H1 (cell line): ENCODE measurements around the gene TMC4. TPM values are rescaled to one million over a fixed set of nuclear protein-coding genes. Genes with fewer than 3 reads are reported as not detected.
A peak's percentile ranks its signal among the peaks of the same experiment; 100 is the strongest.

ENCODE experiments used
- CTCF ChIA-PET: fragments of 300-600 bp; sonication (Branson Sonifier 250); formaldehyde crosslinking; loops from one replicate; lab custom pipeline; 2021; ENCODE audit not compliant: partially characterized antibody; lab: Charles Lee
- POLR2A ChIA-PET: fragments of 300-600 bp; sonication (Branson Sonifier 250); formaldehyde crosslinking; loops from one replicate; lab custom pipeline; 2021; ENCODE audit warnings: inconsistent platforms; ENCODE audit not compliant: partially characterized antibody; lab: Charles Lee
- DNase-seq, 2 experiments: peaks; one replicate each; pipeline versions ENCODE4 v3.0.0 to v3.0.0-alpha.2; 2010 to 2022; ENCODE audit warnings: low spot score in 2 of 2, low read depth in 1 of 2, mixed read lengths in 1 of 2
- FAIRE-seq: peaks from 2 replicates; lab custom pipeline; 2011; peaks lifted over from hg19 to GRCh38; lab: Jason Lieb, UNC
- H2AFZ ChIP-seq: 2 replicates; pipeline ENCODE4 v1.8.1; 2012; ENCODE audit warnings: low read length, inconsistent platforms
- H2AK5ac ChIP-seq: 2 replicates; pipeline ENCODE4 v1.6.1; 2013; ENCODE audit warnings: low read depth, low read length
- H2BK120ac ChIP-seq: replicated peaks from 2 replicates; pipeline ENCODE3; 2013; ENCODE audit warnings: low read depth, low read length, inconsistent platforms
- H2BK12ac ChIP-seq: 2 replicates; pipeline ENCODE4 v1.6.1; 2013; ENCODE audit warnings: low read depth, low read length
- H2BK15ac ChIP-seq: 2 replicates; pipeline ENCODE4 v1.6.1; 2013; ENCODE audit warnings: low read length
- H2BK20ac ChIP-seq: 2 replicates; pipeline ENCODE4 v1.6.1; 2013; ENCODE audit warnings: low read length
- H2BK5ac ChIP-seq: 2 replicates; pipeline ENCODE4 v1.6.1; 2013; ENCODE audit warnings: low read depth, low read length
- H3K14ac ChIP-seq: 2 replicates; pipeline ENCODE4 v1.6.1; 2013; ENCODE audit warnings: inconsistent platforms; ENCODE audit not compliant: insufficient read length
- H3K18ac ChIP-seq: 2 replicates; pipeline ENCODE4 v1.6.1; 2013; ENCODE audit warnings: low read length; ENCODE audit errors: extremely low read depth
- H3K23ac ChIP-seq: 2 replicates; pipeline ENCODE4 v1.6.1; 2013; ENCODE audit warnings: inconsistent platforms; ENCODE audit not compliant: insufficient read length
- H3K23me2 ChIP-seq: 2 replicates; pipeline ENCODE4 v1.6.1; 2013; ENCODE audit warnings: low read depth, low read length
- H3K27ac ChIP-seq: 2 replicates; pipeline ENCODE4 v1.6.1; 2011; ENCODE audit warnings: low read depth, low read length, inconsistent platforms
- H3K27me3 ChIP-seq, 4 experiments: replicated peaks in 1 of 4; 1 replicate in 1 of 4; 2 replicates in 3 of 4; pipeline versions ENCODE4 v1.6.1 to v1.8.1; 2011 to 2013; ENCODE audit warnings: low read length in 3 of 4, mild to moderate bottlenecking in 3 of 4, inconsistent platforms in 2 of 4, mixed read lengths in 2 of 4, moderate library complexity in 1 of 4; ENCODE audit not compliant: control insufficient read depth in 3 of 4, insufficient read depth in 3 of 4; ENCODE audit errors: extremely low read depth in 1 of 4
- H3K36me3 ChIP-seq, 4 experiments: 2 replicates each; pipeline versions ENCODE4 v1.6.1 to v1.8.1; 2011 to 2013; ENCODE audit warnings: mild to moderate bottlenecking in 4 of 4, low read length in 3 of 4, moderate library complexity in 2 of 4, control low read depth in 1 of 4, inconsistent platforms in 1 of 4; ENCODE audit not compliant: insufficient read depth in 4 of 4, control insufficient read depth in 2 of 4
- H3K4ac ChIP-seq: replicated peaks from 2 replicates; pipeline ENCODE3; 2013; ENCODE audit warnings: low read length, low read depth, mixed read lengths, inconsistent platforms; ENCODE audit not compliant: insufficient read length
- H3K4me1 ChIP-seq, 4 experiments: replicated peaks in 1 of 4; 1 replicate in 1 of 4; 2 replicates in 3 of 4; pipeline versions ENCODE4 v1.6.1 to v1.8.1; 2011 to 2013; ENCODE audit warnings: low read length in 3 of 4, inconsistent platforms in 2 of 4, mixed read lengths in 1 of 4; ENCODE audit not compliant: insufficient read depth in 4 of 4, control insufficient read depth in 3 of 4
- H3K4me2 ChIP-seq, 2 experiments: 2 replicates each; pipeline versions ENCODE4 v1.6.1 to v1.8.1; 2011 to 2013; ENCODE audit warnings: low read depth in 2 of 2, low read length in 2 of 2, control low read depth in 1 of 2, inconsistent platforms in 1 of 2, mild to moderate bottlenecking in 1 of 2; ENCODE audit not compliant: insufficient read depth in 1 of 2
- H3K4me3 ChIP-seq, 4 experiments: fragments of 200-600, 300-600 bp in 1 of 4; sonication (generic), shearing (Covaris generic), sonication (Bioruptor Twin) in 1 of 4; 2 replicates each; pipeline versions ENCODE4 v1.5.1 to v1.8.1; 2011 to 2016; ENCODE audit warnings: low read length in 4 of 4, low read depth in 3 of 4, control low read depth in 2 of 4, inconsistent platforms in 2 of 4, mild to moderate bottlenecking in 2 of 4, mixed read lengths in 1 of 4, moderate library complexity in 1 of 4; ENCODE audit not compliant: insufficient read depth in 2 of 4; ENCODE audit errors: extremely low read depth in 1 of 4
- H3K56ac ChIP-seq: replicated peaks from 2 replicates; pipeline ENCODE3; 2013; ENCODE audit warnings: low read depth, mild to moderate bottlenecking, mixed read lengths, low read length, inconsistent platforms; ENCODE audit not compliant: insufficient read length
- H3K79me1 ChIP-seq: 2 replicates; pipeline ENCODE4 v1.6.1; 2013; ENCODE audit warnings: low read depth, low read length, control low read depth
- H3K79me2 ChIP-seq, 2 experiments: 2 replicates each; pipeline versions ENCODE4 v1.6.1 to v1.8.1; 2012 to 2013; ENCODE audit warnings: low read length in 2 of 2, mild to moderate bottlenecking in 2 of 2, inconsistent platforms in 1 of 2; ENCODE audit not compliant: insufficient read depth in 2 of 2, control insufficient read depth in 1 of 2
- H3K9ac ChIP-seq, 4 experiments: replicated peaks in 1 of 4; 1 replicate in 1 of 4; 2 replicates in 3 of 4; pipeline versions ENCODE4 v1.6.1 to v1.8.1; 2011 to 2013; ENCODE audit warnings: low read depth in 3 of 4, low read length in 3 of 4, control low read depth in 2 of 4, mild to moderate bottlenecking in 2 of 4, moderate library complexity in 2 of 4, inconsistent platforms in 1 of 4; ENCODE audit errors: extremely low read depth in 1 of 4
- H3K9me3 ChIP-seq, 2 experiments: 2 replicates each; pipeline versions ENCODE4 v1.6.1 to v1.8.1; 2012 to 2013; ENCODE audit warnings: mild to moderate bottlenecking in 2 of 2, moderate library complexity in 2 of 2, control low read depth in 1 of 2, inconsistent platforms in 1 of 2, low read depth in 1 of 2, low read length in 1 of 2, mixed read lengths in 1 of 2; ENCODE audit not compliant: insufficient read depth in 2 of 2
- H4K20me1 ChIP-seq, 2 experiments: replicated peaks in 1 of 2; 2 replicates each; pipeline versions ENCODE3 to v1.8.1; 2011 to 2013; ENCODE audit warnings: inconsistent platforms in 2 of 2, low read length in 2 of 2, mild to moderate bottlenecking in 1 of 2; ENCODE audit not compliant: insufficient read depth in 2 of 2, control insufficient read depth in 1 of 2
- H4K5ac ChIP-seq: 2 replicates; pipeline ENCODE4 v1.6.1; 2013; ENCODE audit warnings: low read length, low read depth, mixed read lengths, inconsistent platforms; ENCODE audit not compliant: insufficient read length
- H4K8ac ChIP-seq: 2 replicates; pipeline ENCODE4 v1.8.0; 2013; ENCODE audit warnings: mild to moderate bottlenecking, moderate library complexity, low read length, inconsistent platforms; ENCODE audit not compliant: insufficient read depth; ENCODE audit errors: extremely low read depth
- H4K91ac ChIP-seq: replicated peaks from 2 replicates; pipeline ENCODE3; 2013; ENCODE audit warnings: low read length, mixed read lengths, inconsistent platforms; ENCODE audit not compliant: insufficient read length
- CTBP2 ChIP-seq: IDR thresholded peaks from 2 replicates; pipeline ENCODE4 v1.7.0; 2011; ENCODE audit warnings: borderline replicate concordance, mild to moderate bottlenecking, moderate library complexity, mixed read lengths, low read length; ENCODE audit not compliant: insufficient read depth, insufficient read length
- EGR1 ChIP-seq: IDR thresholded peaks from 2 replicates; pipeline ENCODE4 v1.6.1; 2011; ENCODE audit warnings: low read depth, low read length, borderline replicate concordance
- TAF7 ChIP-seq: optimal IDR thresholded peaks from 2 replicates; pipeline ENCODE3; 2011; ENCODE audit warnings: low read depth, mild to moderate bottlenecking, inconsistent platforms, low read length, moderate library complexity, borderline replicate concordance
- WGBS, 2 experiments: shearing (Covaris generic) in 1 of 2; methylation state at CpG; one replicate each; pipeline versions ENCODE4 v1.1.6 to v1.1.7; 2013 to 2015; ENCODE audit warnings: low lambda C conversion rate in 2 of 2, mixed read lengths in 2 of 2, inconsistent platforms in 1 of 2, low coverage in 1 of 2, missing lambda C conversion rate in 1 of 2; ENCODE audit not compliant: insufficient replicate concordance in 2 of 2, insufficient coverage in 1 of 2, insufficient read length in 1 of 2; ENCODE audit errors: extremely low coverage in 1 of 2, missing lambda C conversion rate in 1 of 2; 5-methylcytosine and 5-hydroxymethylcytosine counted together
- polyA plus RNA-seq, 7 experiments: library from polyadenylated mRNA; depleted of rRNA in 3 of 7; stranded (reverse) in 5 of 7; unstranded in 2 of 7; fragments of >200 nt in 5 of 7; fragments of 200-250 nt in 2 of 7; gene quantifications; 1 replicate in 5 of 7; 2 replicates in 1 of 7; 4 replicates in 1 of 7; pipeline versions ENCODE4 v1.2.1 to v1.2.3, GENCODE V29; 2011 to 2013; ENCODE audit warnings: missing spikeins in 2 of 7, mixed read lengths in 2 of 7
- total RNA-seq: library from RNA; stranded (reverse); fragmentation: NEBNext Ultra II Directional; extraction: Animal tissue kit (Norgen Biotek cat#: 25700); gene quantifications from 2 replicates; pipeline ENCODE4 v1.2.1, GENCODE V29; 2021

TMC4 gene
- total and polyA plus RNA-seq, 2 of the 8 experiments (the other 6 are each of a cell fraction or from before 2014, with no cell fraction given), result 5.5 to 6.3 TPM

DNA sequence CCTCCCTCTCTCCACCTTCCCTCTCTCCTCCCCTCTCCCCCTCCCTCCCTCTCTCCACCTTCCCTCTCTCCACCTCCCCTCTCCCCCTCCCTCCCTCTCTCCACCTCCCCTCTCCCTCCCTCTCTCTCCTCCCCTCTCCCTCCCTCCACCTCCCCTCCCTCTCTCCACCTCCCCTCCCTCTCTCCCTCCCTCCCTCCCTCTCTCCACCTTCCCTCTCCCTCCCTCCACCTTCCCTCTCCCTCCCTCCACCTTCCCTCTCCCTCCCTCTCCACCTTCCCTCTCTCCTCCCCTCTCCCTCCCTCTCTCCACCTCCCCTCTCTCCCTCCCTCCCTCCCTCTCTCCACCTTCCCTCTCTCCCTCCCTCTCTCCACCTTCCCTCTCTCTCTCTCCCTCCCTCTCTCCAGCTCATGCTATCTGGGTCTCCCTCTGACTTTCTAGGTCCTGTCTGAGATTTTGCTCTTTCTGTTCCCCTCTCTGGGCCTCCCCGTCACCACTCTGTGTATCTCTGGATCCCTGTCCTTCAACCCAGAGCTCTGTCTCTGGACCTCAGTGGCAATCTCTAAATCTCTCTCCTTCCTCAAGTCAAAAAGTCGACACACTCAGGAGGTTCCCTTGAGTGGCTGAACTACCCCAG lies 38.9 kb downstream of the TMC4 start:
- Histone ChIP-seq H4K5ac (no peak overlapping the region), H3K27me3 (no peaks in the 10 kb centered on the region), H3K79me2 (peaks cover 5 to 12% of the 10 kb centered on the region in 2 experiments; a peak in 3 of 4 replicates), H2BK15ac (no peak overlapping the region), H4K20me1 (peaks cover 1 to 10% of the 10 kb centered on the region in 2 experiments), H3K79me1 (peaks cover 2% of the 10 kb centered on the region; the same call in 1 of the 2 replicates), H4K8ac (no peak overlapping the region), H3K4me2 (no peak overlapping the region), H3K36me3 (peaks cover 8 to 28% (median 10%) of the 10 kb centered on the region in 4 experiments; a peak in 7 of 8 replicates), H2AFZ (no peak overlapping the region), H3K18ac (no peak overlapping the region; the same call in 1 of the 2 replicates), H3K4me1 (peaks cover 0 to 11% (median 5%) of the 10 kb centered on the region in 4 experiments; a peak in 5 of 7 replicates), H3K9me3 (peaks cover 3 to 10% of the 10 kb centered on the region in 2 experiments; a peak in 3 of 4 replicates), H2BK5ac (no peak overlapping the region; the same call in 1 of the 2 replicates), H3K23me2 (peaks cover 17% of the 10 kb centered on the region), H2BK120ac (no peak overlapping the region), H3K27ac (no peak overlapping the region), H2BK20ac (no peak overlapping the region), H3K4ac (no peak overlapping the region), H3K56ac (no peak overlapping the region), H4K91ac (no peak overlapping the region), H2BK12ac (0 out of 2 replicates have a peak overlapping the region, but pooled peaks have one; percentile 60), H3K23ac (no peak overlapping the region), H3K9ac (no peak overlapping the region), H2AK5ac (0 out of 2 replicates have a peak overlapping the region, but pooled peaks have one; percentile 39), H3K4me3 (no peak overlapping the region), H3K14ac (no peak overlapping the region)
- TF ChIP-seq CTBP2 (peak; percentile 7), TAF7 (no peak), EGR1 (peak; percentile 41)
- CTCF ChIA-PET, result no interaction called here
- 52% methylated on average over 2 of the region's 2 CpGs; no CpG with 5 or more reads in 1 of the 2 experiments for WGBS, 2 experiments
- FAIRE-seq (no peak), DNase-seq (peak in 1 of 2 experiments; percentile 59)
- POLR2A ChIA-PET, result interaction anchor here (1.0 to 15.7 kb wide), 9 partner anchors 8 to 183 kb away, joined by 3 to 348 read pairs (median 8); partner anchors contain the start of genes LENG1, PRPF31, RPS9 and TFPT
